GDM1 (cell line): Measurements from ENCODE around the gene S100A2.
A peak's percentile ranks its signal among the peaks of the same experiment; 100 is the strongest.

Experiments used
- DNase-seq: peaks from one replicate; lab custom pipeline; 2025; lab: John Stamatoyannopoulos, UW

Gene S100A2

GRCh38 chr1:153545067-153546055, 20.3 kb downstream of the S100A2 start, which contains the start of gene S100A4:
Gene S100A4, minus strand, starts transcription at chr1:153545806. Its CDS starts 1,012 bp downstream, at chr1:153544794.
- peak; percentile 90 for DNase-seq

- DNase-seq, result no peak
Measured at GRCh38 chr1:153544453-153545066, 21.1 kb downstream of the S100A2 start.

GRCh38 chr1:153543736-153544135, 21.9 kb downstream of the S100A2 start:
- no peak for DNase-seq

- no peak for DNase-seq
Measured at GRCh38 chr1:153542956-153543711, 22.5 kb downstream of the S100A2 start.

- no peak for DNase-seq
Measured at GRCh38 chr1:153541641-153542590, 23.7 kb downstream of the S100A2 start.

- DNase-seq, result peak; percentile 63
Measured at GRCh38 chr1:153540394-153541361, 25.0 kb downstream of the S100A2 start, which contains the start of gene S100A5. Gene S100A5, minus strand, starts transcription at chr1:153540934. Its CDS starts 743 bp downstream, at chr1:153540191.

- no peak for DNase-seq
Measured at GRCh38 chr1:153539395-153540093, 26.1 kb downstream of the S100A2 start.

- DNase-seq, result no peak
Measured at GRCh38 chr1:153538315-153538821, 27.3 kb downstream of the S100A2 start.

GRCh38 chr1:153537376-153537730, 28.3 kb downstream of the S100A2 start:
- DNase-seq, result no peak

GRCh38 chr1:153536671-153537375, 28.8 kb downstream of the S100A2 start:
- no peak for DNase-seq

GRCh38 chr1:153536012-153536670, 29.5 kb downstream of the S100A2 start:
- no peak for DNase-seq

- DNase-seq, result no peak
Measured at GRCh38 chr1:153535242-153536011, 30.2 kb downstream of the S100A2 start, which contains the start of gene S100A6. Gene S100A6, minus strand, starts transcription at chr1:153535991. Its CDS starts 652 bp downstream, at chr1:153535339.

GRCh38 chr1:153534925-153535241, 30.8 kb downstream of the S100A2 start:
- DNase-seq, result no peak

- DNase-seq, result no peak
Measured at GRCh38 chr1:153534226-153534924, 31.3 kb downstream of the S100A2 start.

- DNase-seq, result no peak
Measured at GRCh38 chr1:153533689-153534201, 31.9 kb downstream of the S100A2 start.
